Skeletal muscle tissue (tissue), 4 donors: ENCODE data around the gene ELK4. TPM values are rescaled to one million over a fixed set of nuclear protein-coding genes. Genes with fewer than 3 reads are reported as not detected.
A peak's percentile ranks its signal among the peaks of the same experiment; 100 is the strongest.

ENCODE experiments used
- H3K27ac ChIP-seq: one replicate; pipeline ENCODE4 v1.7.0; 2013; ENCODE audit warnings: mild to moderate bottlenecking, low read depth, low read length, inconsistent platforms
- H3K27me3 ChIP-seq, 3 donors: one replicate each; pipeline ENCODE4 v1.7.0; 2013; ENCODE audit warnings: low read length in 3 of 3; ENCODE audit not compliant: control insufficient read depth in 3 of 3, insufficient read depth in 3 of 3
- H3K36me3 ChIP-seq, 3 donors: one replicate each; pipeline ENCODE4 v1.7.0; 2013; ENCODE audit warnings: low read length in 3 of 3; ENCODE audit not compliant: control insufficient read depth in 3 of 3, insufficient read depth in 3 of 3
- H3K4me1 ChIP-seq, 3 donors: one replicate each; pipeline ENCODE4 v1.7.0; 2013; ENCODE audit warnings: low read length in 3 of 3, mild to moderate bottlenecking in 3 of 3; ENCODE audit not compliant: control insufficient read depth in 3 of 3, insufficient read depth in 3 of 3
- H3K4me3 ChIP-seq, 3 donors: one replicate each; pipeline ENCODE4 v1.7.0; 2013; ENCODE audit warnings: low read length in 3 of 3
- H3K9ac ChIP-seq, 3 donors: one replicate each; pipeline ENCODE4 v1.7.0; 2013; ENCODE audit warnings: low read length in 3 of 3, mild to moderate bottlenecking in 3 of 3, moderate library complexity in 2 of 3, low read depth in 1 of 3
- H3K9me3 ChIP-seq, 3 donors: one replicate each; pipeline ENCODE4 v1.7.0; 2013; ENCODE audit warnings: low read length in 3 of 3; ENCODE audit not compliant: control insufficient read depth in 3 of 3
- total RNA-seq: library from RNA; depleted of rRNA; stranded (reverse); fragments of >200 nt; gene quantifications from one replicate; pipeline ENCODE4 v1.2.3, GENCODE V29; 2014
- donor health status: Osteomylitis.

Gene ELK4
- total RNA-seq, 1 donor from 2014 or later = 13.6 TPM

DNA sequence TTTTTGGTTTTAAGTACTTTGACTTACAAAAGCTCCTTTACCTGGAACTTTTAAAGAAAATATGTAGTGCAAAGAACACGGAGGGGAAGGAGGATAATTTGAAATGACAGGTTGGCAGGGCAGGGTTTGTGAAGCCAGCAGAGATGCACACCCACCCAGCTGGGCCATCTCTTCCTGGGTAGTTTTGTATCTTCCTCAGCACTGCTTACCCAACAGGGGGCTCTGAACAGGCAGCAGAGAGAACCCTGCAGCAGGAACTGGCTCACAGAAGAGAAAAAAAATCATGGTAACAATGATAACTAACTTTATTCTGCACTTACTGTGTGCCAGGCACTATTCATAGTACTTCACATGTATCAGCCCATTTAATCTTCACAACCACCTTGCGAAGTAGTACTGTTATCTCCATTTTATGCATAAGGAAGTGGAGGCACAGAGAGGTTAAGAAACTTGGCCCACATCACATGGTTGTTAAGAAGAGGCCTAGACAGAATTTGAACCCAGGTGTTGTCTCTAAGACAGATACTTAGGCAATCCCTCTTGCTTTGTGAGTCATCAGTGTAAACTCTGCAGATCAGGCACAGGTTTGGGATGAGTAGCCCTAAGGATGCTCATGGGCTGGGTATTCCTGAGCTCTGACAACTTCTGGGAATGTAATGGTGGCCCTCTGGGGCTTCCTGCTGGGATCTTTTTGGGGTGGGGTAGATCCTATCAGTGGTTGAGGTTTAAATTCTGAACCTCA is 60.8 kb downstream of the ELK4 start:
- H3K9ac ChIP-seq = no peak overlapping the region
- no peak overlapping the region for H3K4me3 ChIP-seq
- H3K36me3 ChIP-seq = no peaks in the 10 kb centered on the region
- H3K27me3 ChIP-seq = peaks cover 40 to 48% (median 46%) of the 10 kb centered on the region in 3 donors
- H3K9me3 ChIP-seq = no peaks in the 10 kb centered on the region
- H3K27ac ChIP-seq = no peak overlapping the region
- no peaks in the 10 kb centered on the region for H3K4me1 ChIP-seq

DNA sequence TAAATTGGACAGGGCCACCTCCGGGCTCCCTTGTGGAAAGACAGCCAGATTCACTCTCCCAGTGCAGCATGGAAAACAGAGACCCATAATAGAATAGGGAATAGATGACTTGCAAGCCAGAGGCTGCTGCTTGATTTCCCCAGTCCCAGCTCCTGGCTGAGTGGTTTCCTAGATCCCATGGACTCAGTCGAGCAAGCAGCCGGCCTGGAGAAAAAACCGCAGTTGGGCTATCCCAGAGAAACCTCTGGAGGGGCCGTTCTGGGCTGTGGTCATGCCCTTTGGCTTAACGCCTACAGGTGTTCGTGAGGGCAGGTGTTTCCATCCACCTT is 61.7 kb downstream of the ELK4 start:
- Histone ChIP-seq H3K36me3 (no peaks in the 10 kb centered on the region), H3K4me3 (no peak overlapping the region), H3K4me1 (no peaks in the 10 kb centered on the region), H3K9ac (no peak overlapping the region), H3K27ac (no peak overlapping the region), H3K27me3 (peaks cover 40 to 47% (median 44%) of the 10 kb centered on the region in 3 donors), H3K9me3 (no peaks in the 10 kb centered on the region)

- H3K36me3 ChIP-seq = no peaks in the 10 kb centered on the region
- no peaks in the 10 kb centered on the region for H3K4me1 ChIP-seq
- no peaks in the 10 kb centered on the region for H3K9me3 ChIP-seq
- H3K27ac ChIP-seq = no peak overlapping the region
- peaks cover 37 to 46% (median 42%) of the 10 kb centered on the region in 3 donors for H3K27me3 ChIP-seq
- H3K4me3 ChIP-seq = no peak overlapping the region
- no peak overlapping the region for H3K9ac ChIP-seq
These were observed 62.2 kb downstream of the ELK4 start for GRCh38 chr1:205569411-205570172.

DNA sequence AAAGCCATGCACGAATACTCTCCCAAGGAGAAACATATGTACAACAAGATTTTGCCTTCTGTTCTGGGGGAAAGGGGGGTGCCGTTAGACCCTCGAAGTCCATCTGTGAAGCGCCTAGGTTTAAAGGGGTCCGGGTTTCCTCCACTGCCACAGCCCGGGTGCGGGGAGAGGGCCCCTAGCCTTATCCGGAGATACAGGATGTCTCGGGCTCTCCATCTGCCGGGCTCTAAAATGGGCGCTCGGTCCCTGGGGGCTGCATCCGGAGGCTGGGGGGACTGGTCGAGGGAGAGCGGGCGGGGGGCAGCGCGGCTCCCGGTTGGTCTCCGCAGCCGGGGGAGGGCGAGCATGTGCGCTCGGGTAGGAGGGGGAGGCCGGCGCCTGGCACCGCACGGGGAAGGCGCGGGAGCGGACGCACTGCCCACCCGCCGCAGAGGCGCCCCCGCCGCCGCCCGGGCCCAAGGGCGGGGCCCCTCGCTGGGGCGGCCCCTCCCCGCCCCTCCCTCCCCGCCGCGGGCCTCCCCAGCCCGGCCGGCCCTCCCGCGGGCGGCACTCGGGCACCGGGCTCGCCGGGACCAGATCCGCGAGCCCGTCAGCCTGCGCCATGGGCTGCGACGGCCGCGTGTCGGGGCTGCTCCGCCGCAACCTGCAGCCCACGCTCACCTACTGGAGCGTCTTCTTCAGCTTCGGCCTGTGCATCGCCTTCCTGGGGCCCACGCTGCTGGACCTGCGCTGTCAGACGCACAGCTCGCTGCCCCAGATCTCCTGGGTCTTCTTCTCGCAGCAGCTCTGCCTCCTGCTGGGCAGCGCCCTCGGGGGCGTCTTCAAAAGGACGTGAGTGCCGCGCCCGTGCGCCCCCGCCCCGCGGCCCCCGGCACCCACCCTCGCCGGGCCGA is 63.1 kb downstream of the ELK4 start:
- peaks cover 37 to 44% (median 43%) of the 10 kb centered on the region in 3 donors for H3K27me3 ChIP-seq
- H3K9me3 ChIP-seq = no peaks in the 10 kb centered on the region
- peak overlapping the region in 1 of 3 donors; percentile 45 for H3K9ac ChIP-seq
- H3K4me1 ChIP-seq = no peaks in the 10 kb centered on the region
- H3K36me3 ChIP-seq = no peaks in the 10 kb centered on the region
- H3K27ac ChIP-seq = no peak overlapping the region
- peak overlapping the region in 2 of 3 donors; percentile 58 to 63 for H3K4me3 ChIP-seq

GRCh38 chr1:205568135-205568468 is 63.7 kb downstream of the ELK4 start:
- Histone ChIP-seq H3K27me3 (peaks cover 37 to 46% (median 43%) of the 10 kb centered on the region in 3 donors), H3K36me3 (no peaks in the 10 kb centered on the region), H3K4me1 (no peaks in the 10 kb centered on the region), H3K9ac (no peak overlapping the region), H3K4me3 (no peak overlapping the region), H3K27ac (no peak overlapping the region), H3K9me3 (no peaks in the 10 kb centered on the region)

- H3K9ac ChIP-seq = no peak overlapping the region
- H3K27me3 ChIP-seq = peaks cover 37 to 46% (median 45%) of the 10 kb centered on the region in 3 donors
These were observed 64.1 kb downstream of the ELK4 start for GRCh38 chr1:205567716-205568115.

GRCh38 chr1:205565799-205566198 is 66.0 kb downstream of the ELK4 start:
- Histone ChIP-seq H3K36me3 (no peaks in the 10 kb centered on the region), H3K27ac (no peak overlapping the region), H3K27me3 (peaks cover 28 to 42% (median 32%) of the 10 kb centered on the region in 3 donors), H3K9ac (no peak overlapping the region), H3K4me1 (no peaks in the 10 kb centered on the region), H3K4me3 (no peak overlapping the region), H3K9me3 (peaks cover 0 to 8% (median 6%) of the 10 kb centered on the region in 3 donors)

More at GRCh38 chr1:205567716-205568115, 64.1 kb downstream of the ELK4 start:
- H3K4me1 ChIP-seq = no peaks in the 10 kb centered on the region
- H3K27ac ChIP-seq = no peak overlapping the region
- H3K9me3 ChIP-seq = no peaks in the 10 kb centered on the region
- no peak overlapping the region for H3K4me3 ChIP-seq
- H3K36me3 ChIP-seq = no peaks in the 10 kb centered on the region

GRCh38 chr1:205563927-205564441 is 67.8 kb downstream of the ELK4 start:
- Histone ChIP-seq H3K36me3 (no peaks in the 10 kb centered on the region), H3K4me1 (no peaks in the 10 kb centered on the region), H3K9ac (no peak overlapping the region), H3K4me3 (no peak overlapping the region), H3K27me3 (peaks cover 20 to 30% (median 21%) of the 10 kb centered on the region in 3 donors), H3K27ac (no peak overlapping the region), H3K9me3 (peaks cover 0 to 9% (median 8%) of the 10 kb centered on the region in 3 donors)

- Histone ChIP-seq H3K36me3 (no peaks in the 10 kb centered on the region), H3K4me1 (no peaks in the 10 kb centered on the region), H3K27ac (no peak overlapping the region), H3K27me3 (peaks cover 2 to 14% (median 4%) of the 10 kb centered on the region in 3 donors), H3K9me3 (peaks cover 0 to 9% (median 8%) of the 10 kb centered on the region in 3 donors), H3K4me3 (no peak overlapping the region), H3K9ac (no peak overlapping the region)
These were observed 70.2 kb downstream of the ELK4 start for GRCh38 chr1:205561501-205562203.
